ENCODE results near the gene PLEKHJ1. TPM values are rescaled to one million over a fixed set of nuclear protein-coding genes. Genes with fewer than 3 reads are reported as not detected.
A peak's percentile ranks its signal among the peaks of the same experiment; 100 is the strongest.

Gene PLEKHJ1
- total and polyA plus RNA-seq, 9 of the 15 experiments (the other 6 are each of a cell fraction or from before 2014, with no cell fraction given): 1.5 to 188 (median 63.9) TPM

DNA sequence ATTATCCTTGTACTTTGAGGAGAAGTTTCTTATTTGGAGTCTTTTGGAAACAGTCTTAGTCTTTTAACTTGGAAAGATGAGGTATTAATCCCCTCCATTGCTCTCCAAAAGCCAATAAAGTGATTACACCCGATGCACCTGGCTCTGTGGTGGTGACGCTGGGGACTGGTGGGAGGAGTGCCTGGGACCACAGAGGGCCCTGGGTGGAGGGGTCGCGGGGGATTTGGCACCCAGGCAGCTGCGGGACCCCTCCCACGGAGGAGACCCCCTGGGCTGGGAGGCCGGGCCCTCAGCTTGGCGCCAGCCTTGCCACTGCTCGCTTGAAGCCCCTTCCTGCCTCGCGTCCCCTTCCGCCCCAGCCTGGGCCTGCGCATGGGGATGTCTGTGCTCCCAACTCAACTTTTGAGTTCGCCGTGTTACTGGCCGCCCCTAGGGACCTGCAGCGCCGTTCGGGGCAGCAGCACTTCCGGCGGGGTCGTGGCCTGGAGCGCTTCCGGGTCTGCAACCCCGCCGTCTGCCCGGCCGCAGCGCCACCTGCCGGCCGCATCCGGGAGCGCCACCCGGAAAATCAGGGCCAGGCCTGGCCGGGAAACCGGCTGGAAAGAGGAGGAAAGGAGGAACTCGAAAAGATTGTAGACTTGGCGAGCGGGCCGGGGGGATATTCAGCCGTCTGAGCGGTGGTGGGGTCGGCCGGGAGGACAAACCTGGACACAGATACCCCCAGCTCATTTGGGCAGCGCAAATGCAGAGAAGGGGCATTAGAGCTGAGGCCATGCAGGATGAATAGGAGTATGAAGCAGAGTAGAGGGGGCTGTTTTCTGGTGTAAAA, 37.4 kb upstream of the PLEKHJ1 start (continued):
- peak; percentile 51 for TF ChIP-seq CHD7 (IDR thresholded peaks at IDR 0.05; ENCODE audit: low read depth, low read length)
- no peak for TF ChIP-seq ZNF347 (CRISPR knock-in tag; IDR thresholded peaks at IDR 0.05; ENCODE audit: low read depth)
- TF ChIP-seq ZNF407 (IDR thresholded peaks at IDR 0.05; ENCODE audit: low read depth): peak; percentile 71; the same call in 1 of the 2 replicates
- no peak for TF ChIP-seq NELFE (IDR thresholded peaks at IDR 0.05; ENCODE audit: insufficient read depth, insufficient read length)
- TF ChIP-seq NONO (IDR thresholded peaks at IDR 0.05; ENCODE audit: low read depth in 2 of 2, low read length in 1 of 2): peak in 1 of 2 experiments; percentile 96; a peak in 2 of 4 replicates

Measured in K562 (cell line).